Astrocyte (in vitro differentiated cells and primary cell): ENCODE data around the gene CTXND2.

Source experiments
- CTCF ChIP-seq: IDR thresholded peaks from 2 replicates; pipeline ENCODE4 v1.5.1; 2011; ENCODE audit warnings: low read depth, mild to moderate bottlenecking, inconsistent platforms, low read length, moderate library complexity; ENCODE audit not compliant: insufficient read depth
- EZH2 ChIP-seq: IDR thresholded peaks from 2 replicates; pipeline ENCODE4 v1.6.1; 2012; ENCODE audit warnings: mild to moderate bottlenecking, low read length, inconsistent platforms; ENCODE audit not compliant: insufficient read depth

DNA sequence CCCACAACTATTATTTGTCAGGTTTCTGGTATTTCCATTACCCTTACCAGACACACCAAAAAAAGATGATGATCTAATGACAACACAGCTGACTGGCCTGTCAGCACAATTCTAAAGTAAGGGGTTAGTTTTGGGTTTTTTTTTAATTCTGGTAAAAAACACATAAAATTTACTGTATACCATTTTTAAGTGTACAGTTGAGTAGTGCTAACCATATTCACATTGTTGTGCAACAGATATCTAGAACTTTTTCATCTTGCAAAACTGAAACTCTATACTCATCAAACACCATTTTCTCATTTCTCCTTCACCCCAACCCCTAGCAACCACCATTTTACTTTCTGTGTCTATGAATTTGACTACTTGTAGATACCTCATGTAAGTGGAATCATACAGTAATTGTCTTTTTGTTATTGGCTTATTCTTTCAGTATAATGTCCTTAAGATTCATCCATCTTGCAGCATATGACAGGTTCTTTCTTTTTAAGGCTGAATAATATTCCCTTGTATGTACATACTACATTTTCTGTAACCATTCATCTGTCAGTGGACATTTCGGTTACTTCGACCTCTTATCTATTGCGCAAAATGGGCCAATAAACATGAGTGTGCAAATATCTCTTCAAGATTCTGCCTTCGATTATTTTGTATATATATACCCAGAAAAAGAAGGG, 40.3 kb upstream of the CTXND2 start:
- TF ChIP-seq CTCF: no peak
- TF ChIP-seq EZH2: no peak
